OCI-LY7 (cell line): ENCODE measurements around the gene TOM1L2. TPM values are rescaled to one million over a fixed set of nuclear protein-coding genes. Genes with fewer than 3 reads are reported as not detected.

Experiments
- BruUV-seq: library from RNA; stranded (reverse); fragments of 400-500 nt; replicated peaks from 2 replicates; lab custom pipeline; 2021; lab: Mats Ljungman, UMichigan
- CTCF ChIA-PET: fragments of 300-600 bp; sonication (Branson Sonifier 250); formaldehyde crosslinking; loops from one replicate; lab custom pipeline; 2022; ENCODE audit warnings: antibody characterized with exemption; ENCODE audit not compliant: unreplicated experiment; lab: Charles Lee
- POLR2A ChIA-PET: fragments of 300-600 bp; sonication (Branson Sonifier 250); formaldehyde crosslinking; loops from one replicate; lab custom pipeline; 2022; ENCODE audit warnings: antibody characterized with exemption; lab: Charles Lee
- DNase-seq: peaks from one replicate; pipeline ENCODE4 v3.0.0-alpha.2; 2015; ENCODE audit warnings: low spot score
- H2AFZ ChIP-seq: fragments of 200-600 bp; sonication (generic), shearing (Covaris generic); 2 replicates; pipeline ENCODE4 v1.6.1; 2014; ENCODE audit warnings: mild to moderate bottlenecking, antibody characterized with exemption, low read length, moderate library complexity
- H3K27ac ChIP-seq: fragments of 200-600 bp; sonication (generic); 2 replicates; pipeline ENCODE4 v1.5.1; 2014; ENCODE audit warnings: mixed run types, low read depth, mild to moderate bottlenecking, moderate library complexity, low read length, inconsistent platforms; ENCODE audit not compliant: poor library complexity, severe bottlenecking
- H3K36me3 ChIP-seq: fragments of 200-600 bp; sonication (generic); 2 replicates; pipeline ENCODE4 v1.6.1; 2014; ENCODE audit warnings: mild to moderate bottlenecking, antibody characterized with exemption, low read length, moderate library complexity, mixed read lengths; ENCODE audit not compliant: insufficient read depth
- H3K4me1 ChIP-seq: fragments of 200-600 bp; sonication (generic); 2 replicates; pipeline ENCODE4 v1.5.1; 2014; ENCODE audit warnings: mild to moderate bottlenecking, low read length; ENCODE audit not compliant: insufficient read depth, poor library complexity, severe bottlenecking
- H3K4me2 ChIP-seq: fragments of 200-600 bp; sonication (generic); 2 replicates; pipeline ENCODE4 v1.6.1; 2014; ENCODE audit warnings: mild to moderate bottlenecking, low read length
- H3K4me3 ChIP-seq: fragments of 200-600 bp; sonication (generic); 2 replicates; pipeline ENCODE4 v1.5.1; 2014; ENCODE audit warnings: mild to moderate bottlenecking, low read depth, low read length; ENCODE audit not compliant: poor library complexity, severe bottlenecking
- H3K79me2 ChIP-seq: fragments of 200-600 bp; sonication (generic); 2 replicates; pipeline ENCODE4 v1.6.1; 2016; ENCODE audit warnings: low read depth, mild to moderate bottlenecking, low read length, moderate library complexity, mixed read lengths; ENCODE audit not compliant: insufficient read depth
- H3K9me2 ChIP-seq: fragments of 200-600 bp; sonication (generic); 2 replicates; pipeline ENCODE4 v1.6.1; 2016; ENCODE audit warnings: mild to moderate bottlenecking, low read length, mixed read lengths; ENCODE audit not compliant: insufficient read depth
- H3K9me3 ChIP-seq: fragments of 200-600 bp; sonication (generic); 2 replicates; pipeline ENCODE4 v1.6.1; 2014; ENCODE audit warnings: mild to moderate bottlenecking, mixed run types, low read length, mixed read lengths
- H4K20me1 ChIP-seq: fragments of 200-600 bp; sonication (generic); 2 replicates; pipeline ENCODE4 v1.6.1; 2014; ENCODE audit warnings: mild to moderate bottlenecking, antibody characterized with exemption, low read length, moderate library complexity, mixed read lengths; ENCODE audit not compliant: insufficient read depth
- CTCF ChIP-seq: fragments of 200-600 bp; sonication (generic); conservative IDR thresholded peaks from 2 replicates; pipeline ENCODE4 v1.5.1; 2014; ENCODE audit warnings: mild to moderate bottlenecking, antibody characterized with exemption, low read length, moderate library complexity, mixed read lengths
- EZH2phosphoT487 ChIP-seq: fragments of 200-600 bp; sonication (generic); IDR thresholded peaks from 2 replicates; pipeline ENCODE4 v1.6.1; 2018; ENCODE audit warnings: low read depth, borderline replicate concordance, mild to moderate bottlenecking, mixed run types, antibody characterized with exemption, low read length, moderate library complexity, mixed read lengths
- intact Hi-C: fragments of 100-400 bp; cut with micrococcal nuclease; formaldehyde crosslinking; loops from one replicate; pipeline ENCODE4 v1.10.0; 2022; ENCODE audit not compliant: unreplicated experiment
- total RNA-seq, 2 experiments: library from RNA; depleted of rRNA in 1 of 2; stranded (reverse); fragments of >200 nt in 1 of 2; shearing (Covaris generic) in 1 of 2; gene quantifications; 2 replicates each; pipeline ENCODE4 v1.2.3, GENCODE V29; 2014 to 2022

TOM1L2 gene
- total RNA-seq, 2 experiments from 2014 or later: 4.9 to 14.3 TPM

GRCh38 chr17:17929655-17930380 lies 42.4 kb downstream of the TOM1L2 start:
- Histone ChIP-seq H3K9me2 (no peaks in the 10 kb centered on the region), H3K79me2 (no peaks in the 10 kb centered on the region), H3K36me3 (no peaks in the 10 kb centered on the region), H3K27ac (no peak overlapping the region), H4K20me1 (no peaks in the 10 kb centered on the region), H3K4me2 (no peak overlapping the region), H3K4me1 (no peaks in the 10 kb centered on the region), H2AFZ (no peak overlapping the region), H3K4me3 (no peak overlapping the region), H3K9me3 (no peaks in the 10 kb centered on the region)
- TF ChIP-seq CTCF (no peak), EZH2phosphoT487 (no peak)
- no peak for DNase-seq
- ChIA-PET POLR2A (no interaction called here), CTCF (interaction anchor here (0.6 kb wide), 1 partner anchor 207 kb away, joined by 3 read pairs; no protein-coding TSS in a partner anchor)
- BruUV-seq: no TSS peak
- intact Hi-C loops: no loop called here

DNA sequence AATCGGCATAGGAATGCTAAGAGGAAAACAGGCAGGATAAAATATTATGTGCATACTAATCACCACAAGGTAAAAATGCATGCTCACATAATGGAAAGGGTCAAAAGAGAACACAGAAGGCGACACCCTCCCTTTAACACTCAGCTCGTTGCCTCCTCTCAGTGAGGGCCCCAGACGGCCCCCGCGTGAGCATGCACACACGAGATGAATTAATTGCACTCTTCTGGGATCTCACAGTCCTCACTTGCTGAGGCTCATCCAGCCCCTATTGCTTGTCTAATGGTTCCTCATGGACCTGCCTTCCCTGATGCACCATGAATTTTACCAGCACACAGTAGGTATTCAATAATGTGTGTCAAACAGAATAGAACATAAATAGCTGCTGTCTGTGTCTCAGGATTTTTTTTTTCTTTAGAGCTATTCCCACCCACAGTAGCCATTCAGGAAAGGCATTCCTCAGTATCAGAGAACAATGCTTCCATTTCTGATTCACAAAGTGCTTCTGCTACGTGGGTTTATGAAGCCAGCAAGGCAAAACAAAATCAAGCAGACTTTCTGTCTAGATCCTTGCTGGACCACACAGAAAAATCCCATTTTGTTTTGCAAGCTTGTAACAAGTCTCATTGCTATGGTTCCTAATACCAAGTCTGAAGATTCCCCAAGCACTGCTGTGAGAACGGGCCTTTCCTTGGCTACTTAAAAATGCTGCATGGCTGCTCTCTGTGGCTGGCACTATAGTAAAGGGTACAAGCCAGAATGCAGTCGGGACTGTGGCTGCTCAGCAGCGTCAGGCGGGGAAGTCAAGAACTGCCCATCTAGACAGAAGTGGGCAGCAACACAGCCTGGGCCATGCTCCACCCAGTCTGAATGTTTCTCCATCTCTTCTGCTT lies 43.6 kb downstream of the TOM1L2 start:
- no peak overlapping the region for H3K4me3 ChIP-seq
- ChIA-PET CTCF (interaction anchor here (0.6 kb wide), 1 partner anchor 1411 kb away, joined by 3 read pairs; no protein-coding TSS in a partner anchor), POLR2A (no interaction called here)
- H3K9me3 ChIP-seq: no peaks in the 10 kb centered on the region
- no peak overlapping the region for H3K4me2 ChIP-seq
- no peak for DNase-seq
- H2AFZ ChIP-seq: no peak overlapping the region
- H3K4me1 ChIP-seq: no peaks in the 10 kb centered on the region
- no peaks in the 10 kb centered on the region for H4K20me1 ChIP-seq
- no peaks in the 10 kb centered on the region for H3K9me2 ChIP-seq
- H3K27ac ChIP-seq: no peak overlapping the region
- intact Hi-C loops: no loop called here
- H3K79me2 ChIP-seq: no peaks in the 10 kb centered on the region
- no TSS peak for BruUV-seq
- no peaks in the 10 kb centered on the region for H3K36me3 ChIP-seq
- TF ChIP-seq EZH2phosphoT487: no peak
- TF ChIP-seq CTCF: no peak
